Liver (tissue), 3 donors: ENCODE data around the gene MAPK8.

Experiments used
- JUND ChIP-seq, 2 donors: IDR thresholded peaks; 2 replicates each; pipeline ENCODE4 v1.6.1; 2016; ENCODE audit warnings: antibody characterized with exemption in 2 of 2
- TF ChIP-seq, protein P1 (sequence below): IDR thresholded peaks from 2 replicates; pipeline ENCODE4 v1.6.1; 2016; ENCODE audit warnings: antibody characterized with exemption
- TF ChIP-seq, protein P2 (sequence below): fragments of 150-350 bp; IDR thresholded peaks from 2 replicates; pipeline ENCODE4 v1.5.1; 2017; ENCODE audit warnings: improper control_type of control experiment, low read depth, low read length; ENCODE audit not compliant: missing input control
- donor health status: healthy.
- donor health status: healthy.

DNA sequence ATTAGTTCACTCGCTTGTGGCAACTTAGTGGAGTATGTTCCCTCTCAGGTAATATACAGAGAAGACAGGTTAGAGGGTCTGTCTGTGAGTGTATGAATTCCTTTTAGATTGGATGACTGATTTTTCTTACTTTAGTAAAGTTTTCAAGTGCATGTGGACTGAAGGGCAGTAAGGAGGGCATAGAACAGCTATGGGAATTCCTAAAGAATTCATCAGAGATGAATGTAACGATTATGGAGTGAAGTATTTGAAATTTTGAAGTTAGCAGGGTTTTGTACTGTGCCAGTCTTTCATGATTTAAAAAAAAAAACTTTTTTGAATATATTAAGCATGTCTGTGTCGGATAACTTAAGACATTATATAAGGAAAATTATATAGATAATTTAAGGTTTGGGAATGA is 15.5 kb downstream of the MAPK8 start:
- TF ChIP-seq, protein P1, sequence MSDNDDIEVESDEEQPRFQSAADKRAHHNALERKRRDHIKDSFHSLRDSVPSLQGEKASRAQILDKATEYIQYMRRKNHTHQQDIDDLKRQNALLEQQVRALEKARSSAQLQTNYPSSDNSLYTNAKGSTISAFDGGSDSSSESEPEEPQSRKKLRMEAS = no peak
- no peak for TF ChIP-seq JUND (IDR thresholded peaks at IDR 0.05)
- TF ChIP-seq, protein P2, sequence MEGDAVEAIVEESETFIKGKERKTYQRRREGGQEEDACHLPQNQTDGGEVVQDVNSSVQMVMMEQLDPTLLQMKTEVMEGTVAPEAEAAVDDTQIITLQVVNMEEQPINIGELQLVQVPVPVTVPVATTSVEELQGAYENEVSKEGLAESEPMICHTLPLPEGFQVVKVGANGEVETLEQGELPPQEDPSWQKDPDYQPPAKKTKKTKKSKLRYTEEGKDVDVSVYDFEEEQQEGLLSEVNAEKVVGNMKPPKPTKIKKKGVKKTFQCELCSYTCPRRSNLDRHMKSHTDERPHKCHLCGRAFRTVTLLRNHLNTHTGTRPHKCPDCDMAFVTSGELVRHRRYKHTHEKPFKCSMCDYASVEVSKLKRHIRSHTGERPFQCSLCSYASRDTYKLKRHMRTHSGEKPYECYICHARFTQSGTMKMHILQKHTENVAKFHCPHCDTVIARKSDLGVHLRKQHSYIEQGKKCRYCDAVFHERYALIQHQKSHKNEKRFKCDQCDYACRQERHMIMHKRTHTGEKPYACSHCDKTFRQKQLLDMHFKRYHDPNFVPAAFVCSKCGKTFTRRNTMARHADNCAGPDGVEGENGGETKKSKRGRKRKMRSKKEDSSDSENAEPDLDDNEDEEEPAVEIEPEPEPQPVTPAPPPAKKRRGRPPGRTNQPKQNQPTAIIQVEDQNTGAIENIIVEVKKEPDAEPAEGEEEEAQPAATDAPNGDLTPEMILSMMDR = no peak
